Measurements from ENCODE around the gene MLN. TPM values are rescaled to one million over a fixed set of nuclear protein-coding genes. Genes with fewer than 3 reads are reported as not detected.

Gene MLN
- total RNA-seq, 4 donors from 2014 or later: not detected

- intact Hi-C loops (cut with DNase I; ENCODE audit: low total_unique reads): no loop called here
- 83 to 92% methylated on average over 3 of the region's 3 CpGs for WGBS, 2 donors
- no peak for TF ChIP-seq POLR2A (IDR thresholded peaks at IDR 0.05)
- no peak for TF ChIP-seq CTCF (IDR thresholded peaks at IDR 0.05)
- no peak overlapping the region for H3K4me3 ChIP-seq (ENCODE audit: low read depth, poor library complexity, severe bottlenecking)
- no peak for DNase-seq (ENCODE audit: low spot score in 2 of 2)
Measured at GRCh38 chr6:33757113-33757512, 46.7 kb downstream of the MLN start.

GRCh38 chr6:33756211-33756954 lies 47.4 kb downstream of the MLN start:
- intact Hi-C loops (cut with DNase I; ENCODE audit: low total_unique reads): no loop called here
- DNase-seq (ENCODE audit: low spot score in 2 of 2): no peak
- no peak overlapping the region for H3K4me3 ChIP-seq (ENCODE audit: low read depth, poor library complexity, severe bottlenecking)
- 86 to 88% methylated on average over 12 of the region's 12 CpGs for WGBS, 2 donors
- TF ChIP-seq CTCF (IDR thresholded peaks at IDR 0.05): no peak
- TF ChIP-seq POLR2A (IDR thresholded peaks at IDR 0.05): no peak

- intact Hi-C loops (cut with DNase I; ENCODE audit: low total_unique reads): no loop called here
- H3K4me3 ChIP-seq (ENCODE audit: low read depth, poor library complexity, severe bottlenecking): no peak overlapping the region
- no peak for TF ChIP-seq CTCF (IDR thresholded peaks at IDR 0.05)
- TF ChIP-seq POLR2A (IDR thresholded peaks at IDR 0.05): no peak
- WGBS, 2 donors: 78 to 80% methylated on average over 13 of the region's 13 CpGs
- DNase-seq (ENCODE audit: low spot score in 2 of 2): no peak
Measured at GRCh38 chr6:33755070-33755869, 48.5 kb downstream of the MLN start.

- H3K4me3 ChIP-seq (ENCODE audit: low read depth, poor library complexity, severe bottlenecking): no peak overlapping the region
- no peak for DNase-seq (ENCODE audit: low spot score in 2 of 2)
- intact Hi-C loops (cut with DNase I; ENCODE audit: low total_unique reads): no loop called here
- 84 to 87% methylated on average over 11 of the region's 11 CpGs for WGBS, 2 donors
- TF ChIP-seq CTCF (IDR thresholded peaks at IDR 0.05): no peak
- no peak for TF ChIP-seq POLR2A (IDR thresholded peaks at IDR 0.05)
Measured at GRCh38 chr6:33754222-33754621, 49.6 kb downstream of the MLN start.

- no peak overlapping the region for H3K4me3 ChIP-seq (ENCODE audit: low read depth, poor library complexity, severe bottlenecking)
- WGBS, 2 donors: 100% methylated on average over 1 of the region's 1 CpG
- intact Hi-C loops (cut with DNase I; ENCODE audit: low total_unique reads): no loop called here
- DNase-seq (ENCODE audit: low spot score in 2 of 2): no peak
- no peak for TF ChIP-seq POLR2A (IDR thresholded peaks at IDR 0.05)
- TF ChIP-seq CTCF (IDR thresholded peaks at IDR 0.05): no peak
Measured at GRCh38 chr6:33752646-33753015, 51.2 kb downstream of the MLN start.
